ENCODE data around the gene KRTAP10-1. TPM values are rescaled to one million over a fixed set of nuclear protein-coding genes. Genes with fewer than 3 reads are reported as not detected.

Gene KRTAP10-1
- total RNA-seq, 2 experiments from 2014 or later = not detected

DNA sequence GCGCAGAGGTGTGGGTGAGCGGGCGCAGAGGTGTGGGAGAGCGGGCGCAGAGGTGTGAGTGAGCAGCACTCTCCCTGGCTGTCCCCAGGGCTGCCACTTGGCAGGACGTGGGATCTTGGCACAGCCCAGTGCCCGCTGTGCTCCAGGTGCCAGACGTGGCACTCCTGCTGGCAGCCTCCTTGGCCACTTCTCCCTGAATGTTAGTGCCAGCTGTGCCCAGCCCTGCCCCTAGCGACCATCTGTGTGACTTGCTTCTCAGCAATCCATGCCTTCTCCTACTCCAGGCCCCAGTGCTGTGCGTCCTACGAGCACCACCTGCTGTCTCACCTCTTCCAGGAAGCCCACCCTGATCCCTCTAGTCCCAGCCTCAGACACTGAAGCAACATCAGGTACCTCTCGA is 30.5 kb downstream of the KRTAP10-1 start:
- ChIA-PET POLR2A (no interaction called here), CTCF (interaction anchor here (0.6 to 2.0 kb wide), 8 partner anchors 9 to 364 kb away, joined by 3 to 15 read pairs (median 4); partner anchors contain the start of gene PTTG1IP)

- CTCF ChIA-PET = interaction anchor here (1.0 to 1.2 kb wide), 2 partner anchors 284 to 364 kb away, joined by 3 read pairs; partner anchors contain the start of gene PTTG1IP
- POLR2A ChIA-PET = no interaction called here
Measured at GRCh38 chr21:44508711-44509445, 31.1 kb downstream of the KRTAP10-1 start.

- ChIA-PET POLR2A (no interaction called here), CTCF (interaction anchor here (1.0 kb wide), 1 partner anchor 285 kb away, joined by 3 read pairs; no protein-coding TSS in a partner anchor)
Measured at GRCh38 chr21:44508426-44508710, 31.6 kb downstream of the KRTAP10-1 start.

- CTCF ChIA-PET = interaction anchor here (1.0 kb wide), 1 partner anchor 285 kb away, joined by 3 read pairs; no protein-coding TSS in a partner anchor
Measured at GRCh38 chr21:44507673-44508425, 32.1 kb downstream of the KRTAP10-1 start.

GRCh38 chr21:44506279-44507255 is 33.4 kb downstream of the KRTAP10-1 start:
- ChIA-PET CTCF (interaction anchor here (1.7 kb wide), 1 partner anchor 287 kb away, joined by 4 read pairs; no protein-coding TSS in a partner anchor), POLR2A (no interaction called here)

More at GRCh38 chr21:44507673-44508425, 32.1 kb downstream of the KRTAP10-1 start:
- POLR2A ChIA-PET = no interaction called here

DNA sequence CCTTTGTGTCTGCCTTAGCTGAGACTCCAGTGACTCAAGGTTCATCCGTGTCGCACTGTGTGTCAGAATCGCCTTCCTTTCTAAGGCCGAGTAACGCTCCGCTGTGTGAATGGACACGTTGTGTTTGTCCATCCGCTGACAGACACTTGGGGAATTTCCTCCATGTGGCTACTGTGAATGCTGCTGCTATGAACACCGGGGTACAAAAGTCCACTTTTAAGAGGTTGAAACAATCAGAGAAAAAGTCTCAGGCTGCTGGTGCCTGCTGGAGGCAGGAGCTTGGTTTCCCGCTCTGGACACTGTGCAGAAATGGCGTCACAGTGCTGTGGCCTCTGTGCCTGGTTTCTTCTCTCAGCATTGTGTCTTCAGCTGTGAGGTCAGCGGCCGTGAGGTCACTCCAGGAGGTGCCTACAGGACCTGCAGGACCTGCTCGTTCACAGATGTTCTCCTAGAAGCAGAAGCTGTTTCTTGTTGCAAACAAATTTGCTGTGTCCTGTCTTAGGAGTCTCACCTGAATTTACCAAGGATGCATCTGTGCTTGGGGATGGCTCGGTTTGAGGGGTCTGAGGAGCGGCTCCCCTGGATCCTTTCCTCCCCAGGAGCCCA is 34.2 kb downstream of the KRTAP10-1 start:
- POLR2A ChIA-PET = no interaction called here
- CTCF ChIA-PET = interaction anchor here (1.7 kb wide), 1 partner anchor 288 kb away, joined by 4 read pairs; no protein-coding TSS in a partner anchor

GRCh38 chr21:44503901-44504399 is 36.0 kb downstream of the KRTAP10-1 start:
- CTCF ChIA-PET = interaction anchor here (0.7 kb wide), 1 partner anchor 542 kb away, joined by 3 read pairs; no protein-coding TSS in a partner anchor
- POLR2A ChIA-PET = interaction anchor here (0.6 kb wide), 1 partner anchor 288 kb away, joined by 3 read pairs; no protein-coding TSS in a partner anchor

DNA sequence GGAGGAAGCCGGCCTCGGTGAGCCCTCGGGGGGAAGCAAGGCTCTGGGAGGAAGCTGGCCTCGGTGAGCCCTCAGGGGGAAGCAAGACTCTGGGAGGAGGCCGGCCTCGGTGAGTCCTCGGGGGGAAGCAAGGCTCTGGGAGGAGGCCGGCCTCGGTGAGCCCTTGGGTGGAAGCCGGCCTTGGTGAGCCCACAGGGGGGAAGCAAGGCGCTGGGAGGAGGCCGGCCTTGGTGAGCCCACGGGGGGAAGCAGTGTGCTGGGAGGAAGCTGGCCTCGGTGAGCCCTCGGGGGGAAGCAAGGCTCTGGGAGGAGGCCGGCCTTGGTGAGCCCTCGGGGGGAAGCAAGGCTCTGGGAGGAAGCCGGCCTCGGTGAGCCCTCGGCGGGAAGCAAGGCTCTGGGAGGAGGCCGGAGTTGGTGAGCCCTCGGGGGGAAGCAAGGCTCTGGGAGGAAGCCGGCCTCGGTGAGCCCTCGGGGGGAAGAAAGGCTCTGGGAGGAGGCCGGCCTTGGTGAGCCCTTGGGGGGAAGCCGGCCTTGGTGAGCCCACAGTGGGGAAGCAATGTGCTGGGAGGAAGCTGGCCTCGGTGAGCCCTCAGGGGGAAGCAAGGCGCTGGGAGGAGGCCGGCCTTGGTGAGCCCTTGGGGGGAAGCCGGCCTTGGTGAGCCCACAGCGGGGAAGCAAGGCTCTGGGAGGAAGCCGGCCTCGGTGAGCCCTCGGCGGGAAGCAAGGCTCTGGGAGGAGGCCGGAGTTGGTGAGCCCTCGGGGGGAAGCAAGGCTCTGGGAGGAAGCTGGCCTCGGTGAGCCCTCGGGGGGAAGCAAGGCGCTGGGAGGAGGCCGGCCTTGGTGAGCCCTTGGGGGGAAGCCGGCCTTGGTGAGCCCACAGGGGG is 36.7 kb downstream of the KRTAP10-1 start:
- ChIA-PET CTCF (interaction anchor here (0.7 kb wide), 1 partner anchor 543 kb away, joined by 3 read pairs; no protein-coding TSS in a partner anchor), POLR2A (interaction anchor here (0.6 kb wide), 1 partner anchor 288 kb away, joined by 3 read pairs; no protein-coding TSS in a partner anchor)

GRCh38 chr21:44502171-44502958 is 37.6 kb downstream of the KRTAP10-1 start:
- POLR2A ChIA-PET = no interaction called here
- CTCF ChIA-PET = interaction anchor here (1.3 kb wide), 1 partner anchor 8 kb away, joined by 4 read pairs; no protein-coding TSS in a partner anchor

DNA sequence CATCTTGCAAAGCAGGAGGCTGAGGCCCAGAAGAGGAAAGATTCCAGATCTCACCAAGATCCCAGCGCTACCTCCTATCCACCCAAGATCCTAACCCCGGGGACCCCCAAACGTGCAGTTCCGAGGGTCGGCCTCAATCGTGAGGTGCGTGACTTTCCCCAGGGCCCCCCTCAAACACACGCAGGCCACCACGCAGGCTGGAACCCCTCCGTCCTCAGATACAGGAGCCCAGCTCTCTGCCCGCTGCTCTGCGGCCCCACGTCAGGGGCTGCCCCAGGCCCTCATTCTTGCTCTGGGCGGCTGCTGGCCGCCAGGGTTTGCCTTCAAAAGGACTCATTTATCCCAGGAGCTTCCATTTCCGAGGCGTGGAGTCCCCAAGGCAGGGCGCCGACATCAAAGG is 39.9 kb downstream of the KRTAP10-1 start:
- ChIA-PET POLR2A (no interaction called here), CTCF (interaction anchor here (1.6 kb wide), 1 partner anchor 10 kb away, joined by 5 read pairs; no protein-coding TSS in a partner anchor)

GRCh38 chr21:44499631-44500030 is 40.4 kb downstream of the KRTAP10-1 start:
- ChIA-PET CTCF (interaction anchor here (1.6 kb wide), 1 partner anchor 11 kb away, joined by 5 read pairs; no protein-coding TSS in a partner anchor), POLR2A (no interaction called here)

DNA sequence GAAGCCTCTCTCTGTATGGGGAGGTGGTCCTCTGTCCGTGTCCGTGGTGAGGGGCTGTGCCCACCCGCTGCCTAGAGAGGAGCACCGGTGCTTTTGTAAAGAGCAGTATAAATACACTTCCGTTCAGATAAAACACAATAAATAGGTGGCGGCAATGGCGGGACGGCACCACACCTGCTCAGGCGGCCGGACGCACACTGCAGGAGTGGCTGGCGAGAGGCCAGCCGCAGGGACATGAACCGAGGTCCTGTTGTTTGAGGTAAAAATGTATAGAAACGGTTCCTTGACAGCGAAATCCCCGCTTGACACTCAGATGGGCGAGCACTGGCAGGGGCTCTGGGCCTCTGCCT is 40.8 kb downstream of the KRTAP10-1 start:
- CTCF ChIA-PET = no interaction called here
- POLR2A ChIA-PET = no interaction called here

- ChIA-PET CTCF (no interaction called here), POLR2A (no interaction called here)
Measured at GRCh38 chr21:44498280-44499210, 41.5 kb downstream of the KRTAP10-1 start.

DNA sequence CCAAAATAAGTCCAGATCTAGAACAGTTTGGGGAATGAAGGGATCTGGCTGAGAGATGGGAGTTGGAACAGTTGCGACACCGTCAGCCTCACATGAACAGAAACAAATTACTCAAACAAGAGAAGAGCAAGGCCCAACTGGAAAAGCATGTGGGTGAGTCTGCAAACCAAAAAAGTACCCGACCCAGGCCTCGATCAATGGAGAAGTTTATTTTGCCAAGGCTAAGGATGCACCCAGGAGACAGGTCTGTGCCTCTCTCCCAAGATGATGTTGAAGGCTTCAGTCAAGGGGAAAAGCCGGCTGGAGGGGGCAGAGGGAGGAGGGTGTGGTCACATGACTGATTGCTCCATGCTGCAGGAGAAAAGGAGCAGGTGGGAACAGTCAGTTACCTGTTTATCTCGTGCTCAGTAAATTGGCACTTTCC is 42.3 kb downstream of the KRTAP10-1 start:
- POLR2A ChIA-PET = no interaction called here
- CTCF ChIA-PET = no interaction called here

GRCh38 chr21:44496564-44497550 is 43.1 kb downstream of the KRTAP10-1 start:
- CTCF ChIA-PET = interaction anchor here (1.3 kb wide), 1 partner anchor 14 kb away, joined by 5 read pairs; no protein-coding TSS in a partner anchor

More at GRCh38 chr21:44496564-44497550, 43.1 kb downstream of the KRTAP10-1 start:
- POLR2A ChIA-PET = no interaction called here
